A673 (cell line): Measurements from ENCODE around the gene TPP1.

ENCODE experiments used
- EZH2 ChIP-seq: fragments of 200-600 bp; sonication (generic); IDR thresholded peaks from 2 replicates; pipeline ENCODE4 v1.6.1; 2017; ENCODE audit warnings: borderline replicate concordance, low read depth, mild to moderate bottlenecking, mixed read lengths, antibody characterized with exemption, low read length; ENCODE audit not compliant: poor library complexity, severe bottlenecking
- TF ChIP-seq, protein P1 (sequence below): fragments of 300-800, 200-600 bp; sonication (generic); conservative IDR thresholded peaks from 2 replicates; pipeline ENCODE4 v1.5.1; 2017; ENCODE audit warnings: low read depth, mild to moderate bottlenecking, antibody characterized with exemption, low read length, moderate library complexity, mixed read lengths

DNA sequence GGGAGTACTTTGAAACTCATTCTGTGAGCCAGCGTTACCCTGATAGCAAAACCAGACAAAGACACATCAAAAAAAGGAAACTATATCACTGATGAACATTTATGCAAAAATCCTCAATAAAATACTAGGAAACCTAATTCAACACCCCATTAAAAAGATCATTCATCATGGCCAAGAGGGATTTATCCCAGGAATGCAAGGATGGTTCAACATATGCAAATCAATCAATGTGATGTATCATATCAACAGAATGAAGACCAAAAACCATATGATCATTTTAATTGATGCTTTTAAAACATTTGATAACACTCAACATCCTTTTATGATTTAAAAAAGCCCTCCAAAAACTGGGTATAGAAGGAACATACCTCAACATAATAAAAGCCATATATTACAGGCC lies 35.6 kb downstream of the TPP1 start:
- TF ChIP-seq, protein P1, sequence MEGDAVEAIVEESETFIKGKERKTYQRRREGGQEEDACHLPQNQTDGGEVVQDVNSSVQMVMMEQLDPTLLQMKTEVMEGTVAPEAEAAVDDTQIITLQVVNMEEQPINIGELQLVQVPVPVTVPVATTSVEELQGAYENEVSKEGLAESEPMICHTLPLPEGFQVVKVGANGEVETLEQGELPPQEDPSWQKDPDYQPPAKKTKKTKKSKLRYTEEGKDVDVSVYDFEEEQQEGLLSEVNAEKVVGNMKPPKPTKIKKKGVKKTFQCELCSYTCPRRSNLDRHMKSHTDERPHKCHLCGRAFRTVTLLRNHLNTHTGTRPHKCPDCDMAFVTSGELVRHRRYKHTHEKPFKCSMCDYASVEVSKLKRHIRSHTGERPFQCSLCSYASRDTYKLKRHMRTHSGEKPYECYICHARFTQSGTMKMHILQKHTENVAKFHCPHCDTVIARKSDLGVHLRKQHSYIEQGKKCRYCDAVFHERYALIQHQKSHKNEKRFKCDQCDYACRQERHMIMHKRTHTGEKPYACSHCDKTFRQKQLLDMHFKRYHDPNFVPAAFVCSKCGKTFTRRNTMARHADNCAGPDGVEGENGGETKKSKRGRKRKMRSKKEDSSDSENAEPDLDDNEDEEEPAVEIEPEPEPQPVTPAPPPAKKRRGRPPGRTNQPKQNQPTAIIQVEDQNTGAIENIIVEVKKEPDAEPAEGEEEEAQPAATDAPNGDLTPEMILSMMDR, result no peak
- no peak for TF ChIP-seq EZH2
